H1 (cell line): Measurements from ENCODE around the gene LBX1. TPM values are rescaled to one million over a fixed set of nuclear protein-coding genes. Genes with fewer than 3 reads are reported as not detected.

Source experiments
- ASH2L ChIP-seq: fragments of 200-600, 300-600 bp; sonication (generic); IDR thresholded peaks from one replicate; pipeline ENCODE4 v1.7.1; 2017; ENCODE audit warnings: low read length
- EZH2 ChIP-seq: fragments of 200-600 bp; sonication (generic); IDR thresholded peaks from 2 replicates; pipeline ENCODE4 v1.7.1; 2012; ENCODE audit warnings: low read depth, mild to moderate bottlenecking, moderate library complexity, low read length, inconsistent platforms; ENCODE audit not compliant: severe bottlenecking
- JUN ChIP-seq: IDR thresholded peaks from 2 replicates; pipeline ENCODE4 v1.6.1; 2011; ENCODE audit warnings: low read depth, mild to moderate bottlenecking, improper control_type of control experiment, low read length
- PHF8 ChIP-seq: fragments of 200-600 bp; sonication (generic); conservative IDR thresholded peaks from 2 replicates; pipeline ENCODE4 v1.7.1; 2012; ENCODE audit warnings: low read depth, mild to moderate bottlenecking, inconsistent platforms, low read length, moderate library complexity
- POU5F1 ChIP-seq: IDR thresholded peaks from 2 replicates; pipeline ENCODE4 v1.6.1; 2011; ENCODE audit warnings: low read depth, mild to moderate bottlenecking, low read length, moderate library complexity
- RAD21 ChIP-seq, 2 experiments: IDR thresholded peaks in 1 of 2; conservative IDR thresholded peaks in 1 of 2; 2 replicates each; pipeline ENCODE4 v1.6.1; 2011; ENCODE audit warnings: low read depth in 2 of 2, low read length in 2 of 2, improper control_type of control experiment in 1 of 2, inconsistent platforms in 1 of 2, mild to moderate bottlenecking in 1 of 2, moderate library complexity in 1 of 2
- SIN3A ChIP-seq, 2 experiments: IDR thresholded peaks in 1 of 2; conservative IDR thresholded peaks in 1 of 2; 2 replicates each; pipeline ENCODE4 v1.6.1; 2011 to 2012; ENCODE audit warnings: low read length in 2 of 2, improper control_type of control experiment in 1 of 2, low read depth in 1 of 2, mild to moderate bottlenecking in 1 of 2
- polyA plus RNA-seq, 7 experiments: library from polyadenylated mRNA; depleted of rRNA in 3 of 7; stranded (reverse) in 5 of 7; unstranded in 2 of 7; fragments of >200 nt in 5 of 7; fragments of 200-250 nt in 2 of 7; gene quantifications; 1 replicate in 5 of 7; 2 replicates in 1 of 7; 4 replicates in 1 of 7; pipeline versions ENCODE4 v1.2.1 to v1.2.3, GENCODE V29; 2011 to 2013; ENCODE audit warnings: missing spikeins in 2 of 7, mixed read lengths in 2 of 7
- total RNA-seq: library from RNA; stranded (reverse); fragmentation: NEBNext Ultra II Directional; extraction: Animal tissue kit (Norgen Biotek cat#: 25700); gene quantifications from 2 replicates; pipeline ENCODE4 v1.2.1, GENCODE V29; 2021
- TF ChIP-seq, protein P1 (sequence below): fragments of 300-600 bp; sonication (generic); IDR thresholded peaks from 2 replicates; pipeline ENCODE4 v1.7.1; 2012; ENCODE audit warnings: low read length, moderate library complexity, mild to moderate bottlenecking, inconsistent platforms; ENCODE audit not compliant: insufficient replicate concordance
- TF ChIP-seq, protein P2 (sequence below): IDR thresholded peaks from 2 replicates; pipeline ENCODE4 v1.6.1; 2012; ENCODE audit warnings: inconsistent platforms
- TF ChIP-seq, protein P3 (sequence below): IDR thresholded peaks from 2 replicates; pipeline ENCODE4 v1.6.1; 2012; ENCODE audit warnings: inconsistent platforms

LBX1 gene
- total and polyA plus RNA-seq, 2 of the 8 experiments (the other 6 are each of a cell fraction or from before 2014, with no cell fraction given) = not detected

DNA sequence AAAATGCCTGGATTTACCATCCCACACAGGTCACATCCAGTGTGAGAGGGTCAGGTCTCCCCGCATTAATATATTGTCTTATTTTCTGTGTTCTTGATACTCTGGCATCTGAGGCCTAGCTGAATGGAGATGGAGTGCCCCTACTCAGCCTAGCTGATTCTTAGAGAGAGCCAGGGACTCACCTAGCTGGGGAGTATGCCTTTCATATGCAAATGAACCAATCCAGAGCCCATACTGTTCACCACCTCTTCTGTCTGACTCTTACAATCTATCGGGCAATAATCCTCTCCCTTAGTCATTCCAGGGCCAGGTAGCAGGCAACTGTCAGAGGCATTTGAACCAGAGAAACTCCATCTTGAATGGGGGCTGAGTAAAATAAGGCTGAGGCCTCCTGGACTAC lies 46.3 kb downstream of the LBX1 start (continued):
- TF ChIP-seq, protein P1, sequence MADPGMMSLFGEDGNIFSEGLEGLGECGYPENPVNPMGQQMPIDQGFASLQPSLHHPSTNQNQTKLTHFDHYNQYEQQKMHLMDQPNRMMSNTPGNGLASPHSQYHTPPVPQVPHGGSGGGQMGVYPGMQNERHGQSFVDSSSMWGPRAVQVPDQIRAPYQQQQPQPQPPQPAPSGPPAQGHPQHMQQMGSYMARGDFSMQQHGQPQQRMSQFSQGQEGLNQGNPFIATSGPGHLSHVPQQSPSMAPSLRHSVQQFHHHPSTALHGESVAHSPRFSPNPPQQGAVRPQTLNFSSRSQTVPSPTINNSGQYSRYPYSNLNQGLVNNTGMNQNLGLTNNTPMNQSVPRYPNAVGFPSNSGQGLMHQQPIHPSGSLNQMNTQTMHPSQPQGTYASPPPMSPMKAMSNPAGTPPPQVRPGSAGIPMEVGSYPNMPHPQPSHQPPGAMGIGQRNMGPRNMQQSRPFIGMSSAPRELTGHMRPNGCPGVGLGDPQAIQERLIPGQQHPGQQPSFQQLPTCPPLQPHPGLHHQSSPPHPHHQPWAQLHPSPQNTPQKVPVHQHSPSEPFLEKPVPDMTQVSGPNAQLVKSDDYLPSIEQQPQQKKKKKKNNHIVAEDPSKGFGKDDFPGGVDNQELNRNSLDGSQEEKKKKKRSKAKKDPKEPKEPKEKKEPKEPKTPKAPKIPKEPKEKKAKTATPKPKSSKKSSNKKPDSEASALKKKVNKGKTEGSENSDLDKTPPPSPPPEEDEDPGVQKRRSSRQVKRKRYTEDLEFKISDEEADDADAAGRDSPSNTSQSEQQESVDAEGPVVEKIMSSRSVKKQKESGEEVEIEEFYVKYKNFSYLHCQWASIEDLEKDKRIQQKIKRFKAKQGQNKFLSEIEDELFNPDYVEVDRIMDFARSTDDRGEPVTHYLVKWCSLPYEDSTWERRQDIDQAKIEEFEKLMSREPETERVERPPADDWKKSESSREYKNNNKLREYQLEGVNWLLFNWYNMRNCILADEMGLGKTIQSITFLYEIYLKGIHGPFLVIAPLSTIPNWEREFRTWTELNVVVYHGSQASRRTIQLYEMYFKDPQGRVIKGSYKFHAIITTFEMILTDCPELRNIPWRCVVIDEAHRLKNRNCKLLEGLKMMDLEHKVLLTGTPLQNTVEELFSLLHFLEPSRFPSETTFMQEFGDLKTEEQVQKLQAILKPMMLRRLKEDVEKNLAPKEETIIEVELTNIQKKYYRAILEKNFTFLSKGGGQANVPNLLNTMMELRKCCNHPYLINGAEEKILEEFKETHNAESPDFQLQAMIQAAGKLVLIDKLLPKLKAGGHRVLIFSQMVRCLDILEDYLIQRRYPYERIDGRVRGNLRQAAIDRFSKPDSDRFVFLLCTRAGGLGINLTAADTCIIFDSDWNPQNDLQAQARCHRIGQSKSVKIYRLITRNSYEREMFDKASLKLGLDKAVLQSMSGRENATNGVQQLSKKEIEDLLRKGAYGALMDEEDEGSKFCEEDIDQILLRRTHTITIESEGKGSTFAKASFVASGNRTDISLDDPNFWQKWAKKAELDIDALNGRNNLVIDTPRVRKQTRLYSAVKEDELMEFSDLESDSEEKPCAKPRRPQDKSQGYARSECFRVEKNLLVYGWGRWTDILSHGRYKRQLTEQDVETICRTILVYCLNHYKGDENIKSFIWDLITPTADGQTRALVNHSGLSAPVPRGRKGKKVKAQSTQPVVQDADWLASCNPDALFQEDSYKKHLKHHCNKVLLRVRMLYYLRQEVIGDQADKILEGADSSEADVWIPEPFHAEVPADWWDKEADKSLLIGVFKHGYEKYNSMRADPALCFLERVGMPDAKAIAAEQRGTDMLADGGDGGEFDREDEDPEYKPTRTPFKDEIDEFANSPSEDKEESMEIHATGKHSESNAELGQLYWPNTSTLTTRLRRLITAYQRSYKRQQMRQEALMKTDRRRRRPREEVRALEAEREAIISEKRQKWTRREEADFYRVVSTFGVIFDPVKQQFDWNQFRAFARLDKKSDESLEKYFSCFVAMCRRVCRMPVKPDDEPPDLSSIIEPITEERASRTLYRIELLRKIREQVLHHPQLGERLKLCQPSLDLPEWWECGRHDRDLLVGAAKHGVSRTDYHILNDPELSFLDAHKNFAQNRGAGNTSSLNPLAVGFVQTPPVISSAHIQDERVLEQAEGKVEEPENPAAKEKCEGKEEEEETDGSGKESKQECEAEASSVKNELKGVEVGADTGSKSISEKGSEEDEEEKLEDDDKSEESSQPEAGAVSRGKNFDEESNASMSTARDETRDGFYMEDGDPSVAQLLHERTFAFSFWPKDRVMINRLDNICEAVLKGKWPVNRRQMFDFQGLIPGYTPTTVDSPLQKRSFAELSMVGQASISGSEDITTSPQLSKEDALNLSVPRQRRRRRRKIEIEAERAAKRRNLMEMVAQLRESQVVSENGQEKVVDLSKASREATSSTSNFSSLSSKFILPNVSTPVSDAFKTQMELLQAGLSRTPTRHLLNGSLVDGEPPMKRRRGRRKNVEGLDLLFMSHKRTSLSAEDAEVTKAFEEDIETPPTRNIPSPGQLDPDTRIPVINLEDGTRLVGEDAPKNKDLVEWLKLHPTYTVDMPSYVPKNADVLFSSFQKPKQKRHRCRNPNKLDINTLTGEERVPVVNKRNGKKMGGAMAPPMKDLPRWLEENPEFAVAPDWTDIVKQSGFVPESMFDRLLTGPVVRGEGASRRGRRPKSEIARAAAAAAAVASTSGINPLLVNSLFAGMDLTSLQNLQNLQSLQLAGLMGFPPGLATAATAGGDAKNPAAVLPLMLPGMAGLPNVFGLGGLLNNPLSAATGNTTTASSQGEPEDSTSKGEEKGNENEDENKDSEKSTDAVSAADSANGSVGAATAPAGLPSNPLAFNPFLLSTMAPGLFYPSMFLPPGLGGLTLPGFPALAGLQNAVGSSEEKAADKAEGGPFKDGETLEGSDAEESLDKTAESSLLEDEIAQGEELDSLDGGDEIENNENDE = no peak
- TF ChIP-seq, protein P2, sequence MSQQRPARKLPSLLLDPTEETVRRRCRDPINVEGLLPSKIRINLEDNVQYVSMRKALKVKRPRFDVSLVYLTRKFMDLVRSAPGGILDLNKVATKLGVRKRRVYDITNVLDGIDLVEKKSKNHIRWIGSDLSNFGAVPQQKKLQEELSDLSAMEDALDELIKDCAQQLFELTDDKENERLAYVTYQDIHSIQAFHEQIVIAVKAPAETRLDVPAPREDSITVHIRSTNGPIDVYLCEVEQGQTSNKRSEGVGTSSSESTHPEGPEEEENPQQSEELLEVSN = no peak
- TF ChIP-seq SIN3A (conservative IDR thresholded peaks at IDR 0.05 in 1 of 2, IDR thresholded peaks at IDR 0.05 in 1 of 2; ENCODE audit: low read depth in 1 of 2, low read length in 2 of 2) (no peak), RAD21 (IDR thresholded peaks at IDR 0.05 in 1 of 2, conservative IDR thresholded peaks at IDR 0.05 in 1 of 2; ENCODE audit: low read depth in 2 of 2, low read length in 2 of 2) (no peak), POU5F1 (0 out of 2 replicates have a peak, but pooled peaks have one; percentile 57), PHF8 (no peak), EZH2 (no peak), ASH2L (no peak), JUN (no peak)
- TF ChIP-seq, protein P3, sequence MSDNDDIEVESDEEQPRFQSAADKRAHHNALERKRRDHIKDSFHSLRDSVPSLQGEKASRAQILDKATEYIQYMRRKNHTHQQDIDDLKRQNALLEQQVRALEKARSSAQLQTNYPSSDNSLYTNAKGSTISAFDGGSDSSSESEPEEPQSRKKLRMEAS = no peak
